HL-60 (cell line): ENCODE data around the gene FXN.

Experiments used
- DNase-seq, 2 experiments: peaks; one replicate each; pipeline ENCODE4 v3.0.0-alpha.2; 2010 to 2020; ENCODE audit warnings: low read depth in 1 of 2, low spot score in 1 of 2
- H3K27ac ChIP-seq: fragments of 250-450 bp; sonication (Bioruptor Pico); replicated peaks from 2 replicates; pipeline ENCODE4 v1.5.1; 2020; ENCODE audit warnings: mild to moderate bottlenecking, moderate library complexity
- H3K27me3 ChIP-seq: fragments of 250-450 bp; sonication (Bioruptor Pico); 2 replicates; pipeline ENCODE4 v1.5.1; 2021; ENCODE audit warnings: mild to moderate bottlenecking, moderate library complexity; ENCODE audit not compliant: insufficient read depth, poor library complexity, severe bottlenecking
- H3K4me3 ChIP-seq: replicated peaks from 2 replicates; pipeline ENCODE4 v1.5.1; 2011; ENCODE audit warnings: mild to moderate bottlenecking, control low read depth, low read length; ENCODE audit not compliant: insufficient read depth
- GABPA ChIP-seq: IDR thresholded peaks from 2 replicates; pipeline ENCODE4 v1.6.1; 2012; ENCODE audit warnings: low read depth
- POLR2AphosphoS5 ChIP-seq: IDR thresholded peaks from 2 replicates; pipeline ENCODE4 v1.6.1; 2012; ENCODE audit warnings: low read depth
- SPI1 ChIP-seq: IDR thresholded peaks from 2 replicates; pipeline ENCODE4 v1.6.1; 2012; ENCODE audit warnings: low read depth, mild to moderate bottlenecking, borderline replicate concordance
- TF ChIP-seq, protein P1 (sequence below): IDR thresholded peaks from 2 replicates; pipeline ENCODE4 v1.6.1; 2012; ENCODE audit warnings: low read depth; ENCODE audit not compliant: insufficient replicate concordance
- TF ChIP-seq, protein P2 (sequence below): IDR thresholded peaks from one replicate; pipeline ENCODE4 v1.5.1; 2011; ENCODE audit warnings: low read length, control low read depth, inconsistent platforms; ENCODE audit not compliant: insufficient read depth

Gene FXN

DNA sequence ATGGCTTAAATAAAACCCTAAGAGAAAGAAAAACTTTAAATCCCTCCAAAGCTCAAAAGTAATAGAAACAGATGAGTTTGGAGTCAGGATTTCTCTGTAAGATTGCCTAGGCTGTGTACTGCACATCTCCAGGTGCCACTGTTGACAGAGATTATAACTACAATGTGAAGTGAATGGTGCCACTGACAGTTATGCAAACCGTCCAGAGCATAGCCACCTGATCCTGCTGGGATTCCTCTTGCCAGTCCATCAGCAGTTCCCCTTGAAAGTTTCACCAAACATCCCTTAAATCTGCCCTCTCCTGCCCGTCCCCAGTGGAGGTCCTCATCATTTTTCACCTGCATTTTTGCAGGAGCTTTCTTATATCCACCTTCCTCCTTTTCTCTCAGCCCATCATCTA is 42.5 kb downstream of the FXN start:
- H3K27me3 ChIP-seq = no peaks in the 10 kb centered on the region
- no peak overlapping the region for H3K27ac ChIP-seq
- no peak overlapping the region for H3K4me3 ChIP-seq
- DNase-seq = no peak
- TF ChIP-seq, protein P1, sequence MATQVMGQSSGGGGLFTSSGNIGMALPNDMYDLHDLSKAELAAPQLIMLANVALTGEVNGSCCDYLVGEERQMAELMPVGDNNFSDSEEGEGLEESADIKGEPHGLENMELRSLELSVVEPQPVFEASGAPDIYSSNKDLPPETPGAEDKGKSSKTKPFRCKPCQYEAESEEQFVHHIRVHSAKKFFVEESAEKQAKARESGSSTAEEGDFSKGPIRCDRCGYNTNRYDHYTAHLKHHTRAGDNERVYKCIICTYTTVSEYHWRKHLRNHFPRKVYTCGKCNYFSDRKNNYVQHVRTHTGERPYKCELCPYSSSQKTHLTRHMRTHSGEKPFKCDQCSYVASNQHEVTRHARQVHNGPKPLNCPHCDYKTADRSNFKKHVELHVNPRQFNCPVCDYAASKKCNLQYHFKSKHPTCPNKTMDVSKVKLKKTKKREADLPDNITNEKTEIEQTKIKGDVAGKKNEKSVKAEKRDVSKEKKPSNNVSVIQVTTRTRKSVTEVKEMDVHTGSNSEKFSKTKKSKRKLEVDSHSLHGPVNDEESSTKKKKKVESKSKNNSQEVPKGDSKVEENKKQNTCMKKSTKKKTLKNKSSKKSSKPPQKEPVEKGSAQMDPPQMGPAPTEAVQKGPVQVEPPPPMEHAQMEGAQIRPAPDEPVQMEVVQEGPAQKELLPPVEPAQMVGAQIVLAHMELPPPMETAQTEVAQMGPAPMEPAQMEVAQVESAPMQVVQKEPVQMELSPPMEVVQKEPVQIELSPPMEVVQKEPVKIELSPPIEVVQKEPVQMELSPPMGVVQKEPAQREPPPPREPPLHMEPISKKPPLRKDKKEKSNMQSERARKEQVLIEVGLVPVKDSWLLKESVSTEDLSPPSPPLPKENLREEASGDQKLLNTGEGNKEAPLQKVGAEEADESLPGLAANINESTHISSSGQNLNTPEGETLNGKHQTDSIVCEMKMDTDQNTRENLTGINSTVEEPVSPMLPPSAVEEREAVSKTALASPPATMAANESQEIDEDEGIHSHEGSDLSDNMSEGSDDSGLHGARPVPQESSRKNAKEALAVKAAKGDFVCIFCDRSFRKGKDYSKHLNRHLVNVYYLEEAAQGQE = no peak
- TF ChIP-seq GABPA (no peak), SPI1 (no peak), POLR2AphosphoS5 (no peak)
- TF ChIP-seq, protein P2, sequence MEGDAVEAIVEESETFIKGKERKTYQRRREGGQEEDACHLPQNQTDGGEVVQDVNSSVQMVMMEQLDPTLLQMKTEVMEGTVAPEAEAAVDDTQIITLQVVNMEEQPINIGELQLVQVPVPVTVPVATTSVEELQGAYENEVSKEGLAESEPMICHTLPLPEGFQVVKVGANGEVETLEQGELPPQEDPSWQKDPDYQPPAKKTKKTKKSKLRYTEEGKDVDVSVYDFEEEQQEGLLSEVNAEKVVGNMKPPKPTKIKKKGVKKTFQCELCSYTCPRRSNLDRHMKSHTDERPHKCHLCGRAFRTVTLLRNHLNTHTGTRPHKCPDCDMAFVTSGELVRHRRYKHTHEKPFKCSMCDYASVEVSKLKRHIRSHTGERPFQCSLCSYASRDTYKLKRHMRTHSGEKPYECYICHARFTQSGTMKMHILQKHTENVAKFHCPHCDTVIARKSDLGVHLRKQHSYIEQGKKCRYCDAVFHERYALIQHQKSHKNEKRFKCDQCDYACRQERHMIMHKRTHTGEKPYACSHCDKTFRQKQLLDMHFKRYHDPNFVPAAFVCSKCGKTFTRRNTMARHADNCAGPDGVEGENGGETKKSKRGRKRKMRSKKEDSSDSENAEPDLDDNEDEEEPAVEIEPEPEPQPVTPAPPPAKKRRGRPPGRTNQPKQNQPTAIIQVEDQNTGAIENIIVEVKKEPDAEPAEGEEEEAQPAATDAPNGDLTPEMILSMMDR = no peak

DNA sequence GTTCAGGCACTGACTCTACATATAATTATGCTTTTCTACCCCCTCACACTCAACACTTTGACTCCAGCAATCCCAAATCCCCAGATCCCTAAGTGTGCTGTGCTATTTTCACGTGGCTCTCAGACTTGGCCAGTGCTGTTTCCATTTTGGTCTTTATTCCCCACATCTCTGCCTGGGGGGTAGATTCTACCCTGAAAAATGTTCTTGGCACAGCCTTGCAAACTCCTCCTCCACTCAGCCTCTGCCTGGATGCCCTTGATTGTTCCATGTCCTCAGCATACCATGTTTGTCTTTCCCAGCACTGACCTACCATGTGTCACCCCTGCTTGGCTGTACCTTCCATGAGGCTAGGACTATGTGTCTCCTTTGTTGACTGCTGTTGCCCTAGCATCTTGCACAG is 43.0 kb downstream of the FXN start:
- DNase-seq = no peak
- no peaks in the 10 kb centered on the region for H3K27me3 ChIP-seq
- H3K27ac ChIP-seq = no peak overlapping the region
- TF ChIP-seq GABPA = no peak
- no peak for TF ChIP-seq POLR2AphosphoS5
- TF ChIP-seq, protein P2 = no peak
- TF ChIP-seq SPI1 = no peak
- TF ChIP-seq, protein P1 = no peak
- H3K4me3 ChIP-seq = no peak overlapping the region

DNA sequence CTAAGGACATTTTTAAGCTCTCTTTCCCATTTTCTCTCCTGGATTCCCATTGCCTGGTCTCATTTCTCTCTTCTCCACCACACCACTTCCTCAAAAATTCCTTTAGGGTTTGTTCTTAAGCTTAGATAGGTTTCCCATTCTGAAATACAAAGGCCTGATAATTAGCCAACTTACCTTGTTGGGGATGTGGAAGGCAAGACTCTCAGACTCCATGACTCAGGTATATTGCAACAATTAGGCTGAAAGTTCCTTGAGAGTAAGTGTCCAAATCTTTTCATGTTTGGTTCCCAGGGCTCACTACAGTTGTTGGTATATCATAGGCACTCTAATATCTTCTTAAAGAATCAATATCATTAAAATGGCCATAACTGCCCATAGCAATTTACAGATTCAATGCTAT is 43.6 kb downstream of the FXN start:
- no peak for DNase-seq
- no peak overlapping the region for H3K4me3 ChIP-seq
- no peak overlapping the region for H3K27ac ChIP-seq
- TF ChIP-seq, protein P2 = no peak
- TF ChIP-seq SPI1 (no peak), GABPA (no peak), POLR2AphosphoS5 (no peak)
- TF ChIP-seq, protein P1 = no peak
- no peaks in the 10 kb centered on the region for H3K27me3 ChIP-seq
